Esophagus muscularis mucosa (tissue), 3 donors: ENCODE results near the gene PAM.

ENCODE experiments used
- POLR2A ChIP-seq: fragments of 450-650 bp; IDR thresholded peaks from one replicate; pipeline ENCODE4 v1.6.1; 2017; ENCODE audit warnings: antibody characterized with exemption, moderate library complexity, mild to moderate bottlenecking, low read depth
- POLR2AphosphoS5 ChIP-seq, 2 donors: sonication (generic); formaldehyde crosslinking; IDR thresholded peaks; one replicate each; pipeline ENCODE4 v1.6.1; 2017; ENCODE audit warnings: antibody characterized with exemption in 2 of 2
- TF ChIP-seq, protein P1 (sequence below), 3 experiments: fragments of 200-600 bp in 2 of 3; fragments of 450-650 bp in 1 of 3; sonication (generic) in 2 of 3; IDR thresholded peaks; one replicate each; pipeline ENCODE4 v1.5.1; 2017 to 2019; ENCODE audit warnings: antibody characterized with exemption in 3 of 3, mild to moderate bottlenecking in 2 of 3, moderate library complexity in 1 of 3

DNA sequence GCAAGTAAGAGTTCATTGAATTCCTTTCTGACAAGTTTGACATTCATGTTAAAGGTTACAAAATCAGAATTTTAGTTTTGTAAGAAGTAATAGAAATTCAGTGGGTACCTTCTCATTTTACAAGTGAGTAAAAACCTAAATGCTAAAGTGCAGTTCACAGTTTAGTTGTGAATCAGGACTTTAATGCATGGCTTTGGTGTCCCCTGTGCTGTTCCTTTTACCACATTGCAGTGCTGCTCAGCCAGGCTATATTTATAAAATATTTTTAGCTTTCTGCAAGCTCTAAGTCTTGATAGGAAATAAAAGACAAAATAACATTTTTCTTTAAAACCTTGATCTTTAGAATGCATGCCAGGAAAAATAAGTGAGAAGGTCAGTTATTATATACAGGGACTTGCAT is 26.3 kb downstream of the PAM start:
- TF ChIP-seq, protein P1, sequence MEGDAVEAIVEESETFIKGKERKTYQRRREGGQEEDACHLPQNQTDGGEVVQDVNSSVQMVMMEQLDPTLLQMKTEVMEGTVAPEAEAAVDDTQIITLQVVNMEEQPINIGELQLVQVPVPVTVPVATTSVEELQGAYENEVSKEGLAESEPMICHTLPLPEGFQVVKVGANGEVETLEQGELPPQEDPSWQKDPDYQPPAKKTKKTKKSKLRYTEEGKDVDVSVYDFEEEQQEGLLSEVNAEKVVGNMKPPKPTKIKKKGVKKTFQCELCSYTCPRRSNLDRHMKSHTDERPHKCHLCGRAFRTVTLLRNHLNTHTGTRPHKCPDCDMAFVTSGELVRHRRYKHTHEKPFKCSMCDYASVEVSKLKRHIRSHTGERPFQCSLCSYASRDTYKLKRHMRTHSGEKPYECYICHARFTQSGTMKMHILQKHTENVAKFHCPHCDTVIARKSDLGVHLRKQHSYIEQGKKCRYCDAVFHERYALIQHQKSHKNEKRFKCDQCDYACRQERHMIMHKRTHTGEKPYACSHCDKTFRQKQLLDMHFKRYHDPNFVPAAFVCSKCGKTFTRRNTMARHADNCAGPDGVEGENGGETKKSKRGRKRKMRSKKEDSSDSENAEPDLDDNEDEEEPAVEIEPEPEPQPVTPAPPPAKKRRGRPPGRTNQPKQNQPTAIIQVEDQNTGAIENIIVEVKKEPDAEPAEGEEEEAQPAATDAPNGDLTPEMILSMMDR (IDR thresholded peaks at IDR 0.05): no peak
- TF ChIP-seq POLR2A (no peak), POLR2AphosphoS5 (IDR thresholded peaks at IDR 0.05) (no peak)
